WERI-Rb-1 (cell line): ENCODE measurements around the gene PLA2R1.

Experiments used
- DNase-seq: peaks from one replicate; pipeline ENCODE4 v3.0.0-alpha.2; 2020
- H3K27ac ChIP-seq: fragments of 250-450 bp; sonication (Bioruptor Pico); 2 replicates; pipeline ENCODE4 v1.5.1; 2020; ENCODE audit warnings: mild to moderate bottlenecking, moderate library complexity
- H3K27me3 ChIP-seq: fragments of 250-450 bp; sonication (Bioruptor Pico); 2 replicates; pipeline ENCODE4 v1.5.1; 2021; ENCODE audit warnings: mild to moderate bottlenecking, low read depth, moderate library complexity; ENCODE audit not compliant: insufficient read depth, severe bottlenecking
- H3K36me3 ChIP-seq: fragments of 250-450 bp; sonication (Bioruptor Pico); 2 replicates; pipeline ENCODE4 v1.5.1; 2020; ENCODE audit warnings: mild to moderate bottlenecking, moderate library complexity
- H3K4me3 ChIP-seq: 2 replicates; pipeline ENCODE4 v1.5.1; 2011; ENCODE audit warnings: low read depth, mild to moderate bottlenecking, control low read depth, low read length
- H3K9me3 ChIP-seq: fragments of 250-450 bp; sonication (Bioruptor Pico); 2 replicates; pipeline ENCODE4 v1.5.1; 2021; ENCODE audit warnings: mild to moderate bottlenecking, moderate library complexity; ENCODE audit not compliant: severe bottlenecking
- CTCF ChIP-seq: IDR thresholded peaks from 2 replicates; pipeline ENCODE4 v1.5.1; 2011; ENCODE audit warnings: low read depth, mild to moderate bottlenecking, control low read depth, inconsistent platforms, low read length

Gene PLA2R1

GRCh38 chr2:159996792-159997546 lies 65.4 kb downstream of the PLA2R1 start:
- no peaks in the 10 kb centered on the region for H3K36me3 ChIP-seq
- no peak for TF ChIP-seq CTCF
- H3K27ac ChIP-seq = no peak overlapping the region
- H3K4me3 ChIP-seq = no peak overlapping the region
- peaks cover 2% of the 10 kb centered on the region for H3K9me3 ChIP-seq
- no peak for DNase-seq
- no peaks in the 10 kb centered on the region for H3K27me3 ChIP-seq

GRCh38 chr2:159995038-159995437 lies 67.4 kb downstream of the PLA2R1 start:
- Histone ChIP-seq H3K4me3 (no peak overlapping the region), H3K36me3 (no peaks in the 10 kb centered on the region), H3K27ac (no peak overlapping the region), H3K27me3 (no peaks in the 10 kb centered on the region), H3K9me3 (no peaks in the 10 kb centered on the region)
- no peak for TF ChIP-seq CTCF
- DNase-seq = no peak

GRCh38 chr2:159989249-159989648 lies 73.2 kb downstream of the PLA2R1 start:
- Histone ChIP-seq H3K27me3 (no peaks in the 10 kb centered on the region), H3K4me3 (no peak overlapping the region), H3K27ac (no peak overlapping the region), H3K36me3 (no peaks in the 10 kb centered on the region), H3K9me3 (no peaks in the 10 kb centered on the region)
- no peak for TF ChIP-seq CTCF
- no peak for DNase-seq

GRCh38 chr2:159988412-159988970 lies 73.9 kb downstream of the PLA2R1 start:
- Histone ChIP-seq H3K9me3 (no peaks in the 10 kb centered on the region), H3K27ac (no peak overlapping the region), H3K27me3 (no peaks in the 10 kb centered on the region), H3K4me3 (no peak overlapping the region), H3K36me3 (no peaks in the 10 kb centered on the region)
- TF ChIP-seq CTCF = no peak
- DNase-seq = no peak

GRCh38 chr2:159987181-159987580 lies 75.2 kb downstream of the PLA2R1 start:
- H3K4me3 ChIP-seq = no peak overlapping the region
- DNase-seq = no peak
- H3K27ac ChIP-seq = no peak overlapping the region
- no peaks in the 10 kb centered on the region for H3K36me3 ChIP-seq
- H3K27me3 ChIP-seq = no peaks in the 10 kb centered on the region
- TF ChIP-seq CTCF = no peak
- no peaks in the 10 kb centered on the region for H3K9me3 ChIP-seq

GRCh38 chr2:159985656-159986055 lies 76.8 kb downstream of the PLA2R1 start:
- no peak for TF ChIP-seq CTCF
- Histone ChIP-seq H3K36me3 (no peaks in the 10 kb centered on the region), H3K27ac (no peak overlapping the region), H3K9me3 (no peaks in the 10 kb centered on the region), H3K27me3 (no peaks in the 10 kb centered on the region), H3K4me3 (no peak overlapping the region)
- DNase-seq = no peak
